Liver (tissue), 9 donors: ENCODE results near the gene CACNA1A. TPM values are rescaled to one million over a fixed set of nuclear protein-coding genes. Genes with fewer than 3 reads are reported as not detected.

Experiments used
- DNase-seq: peaks from one replicate; pipeline ENCODE4 v3.0.0-alpha.2; 2017; ENCODE audit warnings: low spot score
- H3K27ac ChIP-seq, 2 donors: one replicate each; pipeline ENCODE4 v1.7.0; 2013; ENCODE audit warnings: inconsistent platforms in 2 of 2, low read length in 2 of 2, control low read depth in 1 of 2, low read depth in 1 of 2, mild to moderate bottlenecking in 1 of 2
- H3K27me3 ChIP-seq, 4 donors: one replicate each; pipeline versions ENCODE4 v1.6.1 to v1.7.0; 2013; ENCODE audit warnings: low read length in 3 of 4, inconsistent platforms in 1 of 4, mild to moderate bottlenecking in 1 of 4, moderate library complexity in 1 of 4; ENCODE audit not compliant: control insufficient read depth in 4 of 4, insufficient read depth in 4 of 4
- H3K36me3 ChIP-seq, 4 donors: one replicate each; pipeline versions ENCODE4 v1.6.1 to v1.7.0; 2013; ENCODE audit warnings: low read length in 3 of 4, mild to moderate bottlenecking in 3 of 4, low read depth in 1 of 4, moderate library complexity in 1 of 4; ENCODE audit not compliant: control insufficient read depth in 4 of 4, insufficient read depth in 3 of 4
- H3K4me1 ChIP-seq, 4 donors: one replicate each; pipeline versions ENCODE4 v1.6.1 to v1.7.0; 2013; ENCODE audit warnings: low read length in 3 of 4, mild to moderate bottlenecking in 3 of 4, moderate library complexity in 1 of 4; ENCODE audit not compliant: control insufficient read depth in 4 of 4, insufficient read depth in 4 of 4
- H3K4me3 ChIP-seq, 3 donors: one replicate each; pipeline versions ENCODE4 v1.6.1 to v1.7.0; 2013; ENCODE audit warnings: low read length in 3 of 3, control low read depth in 1 of 3, low read depth in 1 of 3, mild to moderate bottlenecking in 1 of 3
- H3K9ac ChIP-seq, 2 donors: one replicate each; pipeline ENCODE4 v1.7.0; 2013; ENCODE audit warnings: low read length in 2 of 2, mild to moderate bottlenecking in 2 of 2, moderate library complexity in 2 of 2, control low read depth in 1 of 2, low read depth in 1 of 2
- H3K9me3 ChIP-seq, 4 donors: one replicate each; pipeline versions ENCODE4 v1.6.1 to v1.7.0; 2013; ENCODE audit warnings: low read length in 3 of 4; ENCODE audit not compliant: control insufficient read depth in 4 of 4
- ATF3 ChIP-seq: IDR thresholded peaks from 2 replicates; pipeline ENCODE4 v1.6.1; 2016; ENCODE audit warnings: antibody characterized with exemption
- CTCF ChIP-seq: fragments of 150-350 bp; IDR thresholded peaks from 2 replicates; pipeline ENCODE4 v1.5.1; 2017; ENCODE audit warnings: improper control_type of control experiment, low read depth, low read length; ENCODE audit not compliant: missing input control
- EGR1 ChIP-seq, 2 donors: IDR thresholded peaks; 2 replicates each; pipeline ENCODE4 v1.6.1; 2016 to 2018; ENCODE audit warnings: antibody characterized with exemption in 2 of 2, low read depth in 2 of 2
- FOXA2 ChIP-seq: IDR thresholded peaks from 2 replicates; pipeline ENCODE4 v1.6.1; 2016; ENCODE audit warnings: antibody characterized with exemption
- GABPA ChIP-seq, 2 donors: IDR thresholded peaks in 1 of 2; conservative IDR thresholded peaks in 1 of 2; 2 replicates each; pipeline ENCODE4 v1.6.1; 2016; ENCODE audit warnings: antibody characterized with exemption in 2 of 2, mild to moderate bottlenecking in 1 of 2, moderate library complexity in 1 of 2
- HNF4A ChIP-seq, 2 donors: conservative IDR thresholded peaks; 2 replicates each; pipeline ENCODE4 v1.6.1; 2016; ENCODE audit warnings: antibody characterized with exemption in 2 of 2, mild to moderate bottlenecking in 2 of 2
- HNF4G ChIP-seq: IDR thresholded peaks from 2 replicates; pipeline ENCODE4 v1.6.1; 2016; ENCODE audit warnings: antibody characterized with exemption
- JUND ChIP-seq, 2 donors: IDR thresholded peaks; 2 replicates each; pipeline ENCODE4 v1.6.1; 2016; ENCODE audit warnings: antibody characterized with exemption in 2 of 2
- MAX ChIP-seq: IDR thresholded peaks from 2 replicates; pipeline ENCODE4 v1.6.1; 2016; ENCODE audit warnings: antibody characterized with exemption
- NR2F2 ChIP-seq: IDR thresholded peaks from 2 replicates; pipeline ENCODE4 v1.6.1; 2016; ENCODE audit warnings: antibody characterized with exemption
- RAD21 ChIP-seq, 2 donors: IDR thresholded peaks; 2 replicates each; pipeline ENCODE4 v1.6.1; 2016; ENCODE audit warnings: antibody characterized with exemption in 2 of 2, mild to moderate bottlenecking in 2 of 2
- RXRA ChIP-seq, 2 donors: IDR thresholded peaks; 2 replicates each; pipeline ENCODE4 v1.6.1; 2017 to 2018; ENCODE audit warnings: antibody characterized with exemption in 2 of 2, mild to moderate bottlenecking in 1 of 2
- SP1 ChIP-seq: IDR thresholded peaks from 2 replicates; pipeline ENCODE4 v1.6.1; 2018; ENCODE audit warnings: antibody characterized with exemption, mild to moderate bottlenecking
- TAF1 ChIP-seq: conservative IDR thresholded peaks from 2 replicates; pipeline ENCODE4 v1.6.1; 2016; ENCODE audit warnings: antibody characterized with exemption, mild to moderate bottlenecking
- ZBTB33 ChIP-seq: IDR thresholded peaks from 2 replicates; pipeline ENCODE4 v1.6.1; 2016; ENCODE audit warnings: antibody characterized with exemption
- WGBS: extraction: QIAGEN DNeasy Blood & Tissue Kit; methylation state at CpG from one replicate; pipeline ENCODE4 v1.1.7; 2013; 5-methylcytosine and 5-hydroxymethylcytosine counted together
- polyA plus RNA-seq, 2 donors: library from polyadenylated mRNA; stranded (reverse) in 1 of 2; unstranded in 1 of 2; fragments of 200-250 nt in 1 of 2; fragments of >200 nt in 1 of 2; fragmentation: Nextera tagmentation in 1 of 2; extraction: Ambion mirVana in 1 of 2; gene quantifications; one replicate each; pipeline versions ENCODE4 v1.2.1 to v1.2.3, GENCODE V29; 2013 to 2015
- total RNA-seq, 2 donors: library from RNA; depleted of rRNA; stranded (reverse); fragments of >200 nt; gene quantifications; one replicate each; pipeline ENCODE4 v1.2.3, GENCODE V29; 2014
- TF ChIP-seq, protein P1 (sequence below): IDR thresholded peaks from 2 replicates; pipeline ENCODE4 v1.6.1; 2016; ENCODE audit warnings: antibody characterized with exemption, mild to moderate bottlenecking
- donor health status: healthy.
- donor health status: healthy.
- donor health status: healthy.
- donor health status: healthy.
- donor health status: healthy.

CACNA1A gene
- total and polyA plus RNA-seq, 4 donors: 0.09 to 0.17 (median 0.17) TPM; not detected in 1

DNA sequence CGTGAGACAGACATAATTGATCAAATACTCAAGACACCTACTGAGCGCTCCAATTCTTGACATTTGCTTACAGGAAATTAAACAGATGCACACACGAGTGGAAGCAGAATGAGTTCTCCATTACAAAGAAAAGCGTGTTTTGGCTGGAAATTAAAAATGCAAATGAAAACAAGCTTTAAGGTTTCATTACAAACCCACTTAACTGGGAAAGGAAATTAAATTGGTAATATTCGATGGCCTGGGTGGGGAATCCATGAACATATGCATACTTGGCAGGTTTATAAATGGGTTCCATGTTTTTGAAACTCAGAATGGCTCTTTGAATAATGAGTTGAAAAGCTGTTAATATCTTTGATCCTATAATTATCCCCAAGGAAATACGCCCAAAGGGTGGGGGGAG lies 178.0 kb downstream of the CACNA1A start:
- no peak for TF ChIP-seq SP1
- WGBS: 74% methylated on average over 6 of the region's 6 CpGs
- H3K36me3 ChIP-seq: no peaks in the 10 kb centered on the region
- no peaks in the 10 kb centered on the region for H3K27me3 ChIP-seq
- DNase-seq: no peak
- H3K9ac ChIP-seq: no peak overlapping the region
- H3K27ac ChIP-seq: no peak overlapping the region
- no peaks in the 10 kb centered on the region for H3K4me1 ChIP-seq
- peaks cover 0 to 15% (median 7%) of the 10 kb centered on the region in 4 donors for H3K9me3 ChIP-seq
- no peak overlapping the region for H3K4me3 ChIP-seq

DNA sequence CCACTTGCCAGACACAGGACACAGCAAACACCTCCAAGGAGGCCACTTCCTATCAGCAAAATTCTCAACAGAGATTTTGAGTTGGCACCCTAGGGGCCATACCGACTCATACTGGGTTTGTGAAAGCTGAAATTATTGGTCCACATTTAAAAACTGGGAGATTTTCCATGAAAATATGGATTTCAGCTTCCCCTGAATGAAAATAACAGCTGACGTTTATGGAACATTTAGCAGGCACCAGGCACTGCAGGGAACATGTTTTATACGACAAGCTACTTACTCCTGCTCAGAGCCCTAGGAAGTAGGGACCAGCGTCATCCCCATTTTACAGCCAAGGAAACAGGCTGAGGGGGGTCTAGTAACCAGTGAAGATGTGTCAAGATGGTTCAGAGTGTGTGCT lies 186.8 kb downstream of the CACNA1A start:
- no peak overlapping the region for H3K9ac ChIP-seq
- no peak for DNase-seq
- H3K9me3 ChIP-seq: peaks cover 0 to 7% (median 4%) of the 10 kb centered on the region in 4 donors
- H3K4me3 ChIP-seq: no peak overlapping the region
- no peaks in the 10 kb centered on the region for H3K36me3 ChIP-seq
- WGBS: 77% methylated on average over 4 of the region's 4 CpGs
- no peak overlapping the region for H3K27ac ChIP-seq
- H3K27me3 ChIP-seq: peaks cover 0 to 5% (median 0%) of the 10 kb centered on the region in 4 donors
- TF ChIP-seq GABPA (IDR thresholded peaks at IDR 0.05 in 1 of 2, conservative IDR thresholded peaks at IDR 0.05 in 1 of 2) (no peak), ZBTB33 (no peak), TAF1 (no peak), RXRA (IDR thresholded peaks at IDR 0.05) (no peak), NR2F2 (no peak), SP1 (no peak), HNF4A (conservative IDR thresholded peaks at IDR 0.05) (no peak), ATF3 (no peak), FOXA2 (no peak), CTCF (no peak), RAD21 (IDR thresholded peaks at IDR 0.05) (no peak), MAX (no peak), EGR1 (IDR thresholded peaks at IDR 0.05; ENCODE audit: low read depth in 2 of 2) (no peak), HNF4G (no peak), JUND (IDR thresholded peaks at IDR 0.05) (no peak)
- TF ChIP-seq, protein P1, sequence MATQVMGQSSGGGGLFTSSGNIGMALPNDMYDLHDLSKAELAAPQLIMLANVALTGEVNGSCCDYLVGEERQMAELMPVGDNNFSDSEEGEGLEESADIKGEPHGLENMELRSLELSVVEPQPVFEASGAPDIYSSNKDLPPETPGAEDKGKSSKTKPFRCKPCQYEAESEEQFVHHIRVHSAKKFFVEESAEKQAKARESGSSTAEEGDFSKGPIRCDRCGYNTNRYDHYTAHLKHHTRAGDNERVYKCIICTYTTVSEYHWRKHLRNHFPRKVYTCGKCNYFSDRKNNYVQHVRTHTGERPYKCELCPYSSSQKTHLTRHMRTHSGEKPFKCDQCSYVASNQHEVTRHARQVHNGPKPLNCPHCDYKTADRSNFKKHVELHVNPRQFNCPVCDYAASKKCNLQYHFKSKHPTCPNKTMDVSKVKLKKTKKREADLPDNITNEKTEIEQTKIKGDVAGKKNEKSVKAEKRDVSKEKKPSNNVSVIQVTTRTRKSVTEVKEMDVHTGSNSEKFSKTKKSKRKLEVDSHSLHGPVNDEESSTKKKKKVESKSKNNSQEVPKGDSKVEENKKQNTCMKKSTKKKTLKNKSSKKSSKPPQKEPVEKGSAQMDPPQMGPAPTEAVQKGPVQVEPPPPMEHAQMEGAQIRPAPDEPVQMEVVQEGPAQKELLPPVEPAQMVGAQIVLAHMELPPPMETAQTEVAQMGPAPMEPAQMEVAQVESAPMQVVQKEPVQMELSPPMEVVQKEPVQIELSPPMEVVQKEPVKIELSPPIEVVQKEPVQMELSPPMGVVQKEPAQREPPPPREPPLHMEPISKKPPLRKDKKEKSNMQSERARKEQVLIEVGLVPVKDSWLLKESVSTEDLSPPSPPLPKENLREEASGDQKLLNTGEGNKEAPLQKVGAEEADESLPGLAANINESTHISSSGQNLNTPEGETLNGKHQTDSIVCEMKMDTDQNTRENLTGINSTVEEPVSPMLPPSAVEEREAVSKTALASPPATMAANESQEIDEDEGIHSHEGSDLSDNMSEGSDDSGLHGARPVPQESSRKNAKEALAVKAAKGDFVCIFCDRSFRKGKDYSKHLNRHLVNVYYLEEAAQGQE: no peak
- no peaks in the 10 kb centered on the region for H3K4me1 ChIP-seq
